ENCODE data around the gene YWHAG. TPM values are rescaled to one million over a fixed set of nuclear protein-coding genes. Genes with fewer than 3 reads are reported as not detected.
A peak's percentile ranks its signal among the peaks of the same experiment; 100 is the strongest.
"Not testable (repeated sequence)": the region's sequence is repeated elsewhere in the genome, so short reads cannot be mapped to it uniquely, and the experiment has no call there.

The YWHAG gene
- total RNA-seq, 4 donors from 2014 or later, result 49.8 to 86.2 (median 70.3) TPM

- TF ChIP-seq, protein P1, sequence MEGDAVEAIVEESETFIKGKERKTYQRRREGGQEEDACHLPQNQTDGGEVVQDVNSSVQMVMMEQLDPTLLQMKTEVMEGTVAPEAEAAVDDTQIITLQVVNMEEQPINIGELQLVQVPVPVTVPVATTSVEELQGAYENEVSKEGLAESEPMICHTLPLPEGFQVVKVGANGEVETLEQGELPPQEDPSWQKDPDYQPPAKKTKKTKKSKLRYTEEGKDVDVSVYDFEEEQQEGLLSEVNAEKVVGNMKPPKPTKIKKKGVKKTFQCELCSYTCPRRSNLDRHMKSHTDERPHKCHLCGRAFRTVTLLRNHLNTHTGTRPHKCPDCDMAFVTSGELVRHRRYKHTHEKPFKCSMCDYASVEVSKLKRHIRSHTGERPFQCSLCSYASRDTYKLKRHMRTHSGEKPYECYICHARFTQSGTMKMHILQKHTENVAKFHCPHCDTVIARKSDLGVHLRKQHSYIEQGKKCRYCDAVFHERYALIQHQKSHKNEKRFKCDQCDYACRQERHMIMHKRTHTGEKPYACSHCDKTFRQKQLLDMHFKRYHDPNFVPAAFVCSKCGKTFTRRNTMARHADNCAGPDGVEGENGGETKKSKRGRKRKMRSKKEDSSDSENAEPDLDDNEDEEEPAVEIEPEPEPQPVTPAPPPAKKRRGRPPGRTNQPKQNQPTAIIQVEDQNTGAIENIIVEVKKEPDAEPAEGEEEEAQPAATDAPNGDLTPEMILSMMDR (IDR thresholded peaks at IDR 0.05), result peak in 3 of 4 experiments; percentile 94 to 99 (median 99)
- TF ChIP-seq EP300 (IDR thresholded peaks at IDR 0.05), result no peak
- peak in 1 of 2 donors; percentile 30 for TF ChIP-seq POLR2A (IDR thresholded peaks at IDR 0.05)
- TF ChIP-seq POLR2AphosphoS5 (IDR thresholded peaks at IDR 0.05), result peak; percentile 75
- Histone ChIP-seq H3K9me3 (no peaks in the 10 kb centered on the region), H3K27me3 (no peaks in the 10 kb centered on the region), H3K4me1 (peaks cover 6 to 57% (median 37%) of the 10 kb centered on the region in 3 donors), H3K4me3 (peak overlapping the region; percentile 26 to 46), H3K27ac (peak overlapping the region; percentile 87 to 98 (median 97)), H3K36me3 (no peaks in the 10 kb centered on the region)
- 15 to 41% methylated on average over 9 to 15 of the region's 30 CpGs for WGBS, 2 donors (ENCODE audit: low coverage in 1 of 2)
- ATAC-seq, result peak; percentile 72
Observed at GRCh38 chr7:76291351-76292212, 67.2 kb downstream of the YWHAG start.

DNA sequence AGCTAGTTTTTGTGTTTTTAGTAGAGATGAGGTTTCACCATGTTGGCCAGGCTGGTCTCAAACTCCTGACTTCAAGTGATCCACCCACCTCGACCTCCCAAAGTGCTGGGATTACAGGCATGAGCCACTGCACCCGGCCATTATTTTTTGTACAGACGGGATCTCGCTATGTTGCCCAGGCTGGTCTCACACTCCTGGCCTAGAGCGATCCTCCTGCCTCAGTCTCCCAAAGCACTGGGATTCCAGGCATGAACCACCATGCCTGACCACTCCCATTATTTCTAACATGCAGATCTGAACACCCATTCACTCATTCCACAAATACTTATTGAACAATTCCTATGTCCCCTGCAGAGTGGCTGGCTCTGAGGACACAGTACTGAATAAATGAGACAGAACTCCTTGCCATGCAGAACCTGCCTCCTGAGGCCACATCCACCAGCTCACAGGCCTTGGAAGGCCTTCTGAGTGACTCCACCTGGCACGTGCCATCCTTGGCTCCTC lies 67.9 kb downstream of the YWHAG start:
- not testable (repeated sequence) for ATAC-seq, H3K9me3 ChIP-seq, H3K4me3 ChIP-seq, H3K27me3 ChIP-seq, H3K36me3 ChIP-seq
- 20 to 91% methylated on average over 1 to 5 of the region's 6 CpGs for whole genome bisulfite sequencing, 2 donors (ENCODE audit: low coverage in 1 of 2)
- Histone ChIP-seq H3K27ac (peak overlapping the region in 3 of 4 donors; percentile 97 to 98 (median 97)), H3K4me1 (peaks cover 6 to 50% (median 37%) of the 10 kb centered on the region in 3 donors)

- TF ChIP-seq POLR2AphosphoS5 (IDR thresholded peaks at IDR 0.05), result no peak
- no peak for TF ChIP-seq POLR2A (IDR thresholded peaks at IDR 0.05)
- TF ChIP-seq, protein P1 (IDR thresholded peaks at IDR 0.05), result no peak
- TF ChIP-seq EP300 (IDR thresholded peaks at IDR 0.05), result no peak
- 80 to 92% methylated on average over 1 to 2 of the region's 16 CpGs for WGBS, 2 donors (ENCODE audit: low coverage in 1 of 2)
- no peaks in the 10 kb centered on the region for H3K36me3 ChIP-seq
- no peak for ATAC-seq
- peaks cover 27% of the 10 kb centered on the region for H3K27me3 ChIP-seq
- no peak overlapping the region for H3K27ac ChIP-seq
- H3K9me3 ChIP-seq, result no peaks in the 10 kb centered on the region
- peaks cover 0 to 28% (median 7%) of the 10 kb centered on the region in 3 donors for H3K4me1 ChIP-seq
- H3K4me3 ChIP-seq, result no peak overlapping the region
Observed at GRCh38 chr7:76286842-76287403, 71.9 kb downstream of the YWHAG start.

DNA sequence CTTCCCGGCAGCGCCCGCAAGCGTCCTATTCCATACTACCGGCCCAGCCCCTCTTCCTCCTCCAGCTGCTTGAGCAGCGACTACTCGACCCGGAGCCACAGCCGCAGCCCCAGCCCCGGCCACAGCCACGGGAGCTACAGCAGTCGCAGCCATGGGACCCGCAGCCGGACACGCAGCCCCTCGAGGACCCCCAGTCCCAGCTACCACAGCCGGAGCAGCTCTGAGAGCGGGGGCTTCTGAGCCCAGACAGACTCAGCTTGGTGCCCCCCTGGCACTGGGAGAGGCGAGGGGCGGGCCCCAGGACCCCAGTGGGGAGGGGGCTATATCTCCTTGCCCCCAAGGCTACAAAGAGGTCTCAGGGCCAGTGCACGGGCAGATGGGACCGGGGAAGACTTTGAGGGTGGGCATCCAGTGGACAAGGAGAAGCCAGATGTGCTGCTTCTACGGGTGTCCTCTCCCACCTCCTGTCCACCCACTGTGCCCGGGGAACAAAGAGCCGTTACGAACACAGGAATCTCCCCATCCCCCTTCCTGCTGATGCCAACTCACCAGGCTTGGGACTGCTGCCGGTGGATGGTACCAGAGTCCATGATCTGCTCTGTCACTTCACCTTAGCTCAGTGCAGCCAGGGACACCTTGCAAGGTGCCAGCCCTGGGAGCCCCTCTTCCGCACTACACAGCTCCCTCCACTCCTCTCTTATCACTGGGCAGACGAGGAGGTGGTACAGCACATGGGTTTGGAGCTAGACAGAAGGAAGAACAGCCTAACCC lies 73.0 kb downstream of the YWHAG start:
- no peak for ATAC-seq
- peaks cover 32% of the 10 kb centered on the region for H3K27me3 ChIP-seq
- peaks cover 0 to 22% (median 0%) of the 10 kb centered on the region in 3 donors for H3K4me1 ChIP-seq
- H3K4me3 ChIP-seq, result no peak overlapping the region
- WGBS, 2 donors (ENCODE audit: low coverage in 1 of 2), result 65% methylated on average over 6 of the region's 29 CpGs; no CpG with 5 or more reads in 1 of the 2 donors
- H3K27ac ChIP-seq, result no peak overlapping the region
- no peaks in the 10 kb centered on the region for H3K36me3 ChIP-seq
- no peak for TF ChIP-seq EP300 (IDR thresholded peaks at IDR 0.05)
- TF ChIP-seq POLR2AphosphoS5 (IDR thresholded peaks at IDR 0.05), result no peak
- TF ChIP-seq, protein P1 (IDR thresholded peaks at IDR 0.05), result no peak
- no peak for TF ChIP-seq POLR2A (IDR thresholded peaks at IDR 0.05)
- no peaks in the 10 kb centered on the region for H3K9me3 ChIP-seq
